ENCODE data around the gene EPB41. TPM values are rescaled to one million over a fixed set of nuclear protein-coding genes. Genes with fewer than 3 reads are reported as not detected.

EPB41 gene
- total RNA-seq, 1 experiment from 2014 or later, result 20.2 TPM

DNA sequence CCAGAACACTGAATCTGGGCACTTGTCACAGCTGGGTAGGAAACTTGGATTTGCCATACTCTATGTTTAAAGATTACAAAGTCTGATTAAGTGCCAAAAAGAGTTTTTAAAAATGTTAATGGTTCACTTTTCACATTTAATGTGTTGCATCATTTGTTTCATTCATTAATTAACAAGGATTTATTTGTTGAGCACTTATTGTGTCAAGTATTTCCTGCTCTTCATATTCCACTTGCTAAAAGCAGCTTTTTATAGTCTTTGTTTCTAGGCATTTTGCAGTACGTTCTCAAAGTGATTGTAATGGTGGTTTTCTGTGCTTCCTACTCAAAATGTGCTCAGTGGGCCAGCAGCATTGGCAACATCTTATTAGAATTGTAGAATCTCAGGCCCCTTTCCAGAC is 68.7 kb downstream of the EPB41 start:
- peaks cover 13% of the 10 kb centered on the region; the same call in 1 of the 2 replicates for H3K9me3 ChIP-seq (ENCODE audit: control insufficient read depth, insufficient read depth, low read depth, low read length)
- BruUV-seq (replicated peaks), result no TSS peak
- no peak overlapping the region for H3K4me3 ChIP-seq (ENCODE audit: low read depth in 2 of 2, low read length in 2 of 2)
- CTCF ChIA-PET, result no interaction called here
- no peak for TF ChIP-seq POLR2AphosphoS5 (IDR thresholded peaks at IDR 0.05; ENCODE audit: low read depth, low read length)
- TF ChIP-seq, protein P1, sequence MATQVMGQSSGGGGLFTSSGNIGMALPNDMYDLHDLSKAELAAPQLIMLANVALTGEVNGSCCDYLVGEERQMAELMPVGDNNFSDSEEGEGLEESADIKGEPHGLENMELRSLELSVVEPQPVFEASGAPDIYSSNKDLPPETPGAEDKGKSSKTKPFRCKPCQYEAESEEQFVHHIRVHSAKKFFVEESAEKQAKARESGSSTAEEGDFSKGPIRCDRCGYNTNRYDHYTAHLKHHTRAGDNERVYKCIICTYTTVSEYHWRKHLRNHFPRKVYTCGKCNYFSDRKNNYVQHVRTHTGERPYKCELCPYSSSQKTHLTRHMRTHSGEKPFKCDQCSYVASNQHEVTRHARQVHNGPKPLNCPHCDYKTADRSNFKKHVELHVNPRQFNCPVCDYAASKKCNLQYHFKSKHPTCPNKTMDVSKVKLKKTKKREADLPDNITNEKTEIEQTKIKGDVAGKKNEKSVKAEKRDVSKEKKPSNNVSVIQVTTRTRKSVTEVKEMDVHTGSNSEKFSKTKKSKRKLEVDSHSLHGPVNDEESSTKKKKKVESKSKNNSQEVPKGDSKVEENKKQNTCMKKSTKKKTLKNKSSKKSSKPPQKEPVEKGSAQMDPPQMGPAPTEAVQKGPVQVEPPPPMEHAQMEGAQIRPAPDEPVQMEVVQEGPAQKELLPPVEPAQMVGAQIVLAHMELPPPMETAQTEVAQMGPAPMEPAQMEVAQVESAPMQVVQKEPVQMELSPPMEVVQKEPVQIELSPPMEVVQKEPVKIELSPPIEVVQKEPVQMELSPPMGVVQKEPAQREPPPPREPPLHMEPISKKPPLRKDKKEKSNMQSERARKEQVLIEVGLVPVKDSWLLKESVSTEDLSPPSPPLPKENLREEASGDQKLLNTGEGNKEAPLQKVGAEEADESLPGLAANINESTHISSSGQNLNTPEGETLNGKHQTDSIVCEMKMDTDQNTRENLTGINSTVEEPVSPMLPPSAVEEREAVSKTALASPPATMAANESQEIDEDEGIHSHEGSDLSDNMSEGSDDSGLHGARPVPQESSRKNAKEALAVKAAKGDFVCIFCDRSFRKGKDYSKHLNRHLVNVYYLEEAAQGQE (IDR thresholded peaks at IDR 0.05; ENCODE audit: insufficient read depth in 1 of 2, low read depth in 2 of 2, low read length in 1 of 2), result no peak
- TF ChIP-seq TCF7L2 (IDR thresholded peaks at IDR 0.05; ENCODE audit: low read depth, low read length), result no peak
- TF ChIP-seq, protein P2, sequence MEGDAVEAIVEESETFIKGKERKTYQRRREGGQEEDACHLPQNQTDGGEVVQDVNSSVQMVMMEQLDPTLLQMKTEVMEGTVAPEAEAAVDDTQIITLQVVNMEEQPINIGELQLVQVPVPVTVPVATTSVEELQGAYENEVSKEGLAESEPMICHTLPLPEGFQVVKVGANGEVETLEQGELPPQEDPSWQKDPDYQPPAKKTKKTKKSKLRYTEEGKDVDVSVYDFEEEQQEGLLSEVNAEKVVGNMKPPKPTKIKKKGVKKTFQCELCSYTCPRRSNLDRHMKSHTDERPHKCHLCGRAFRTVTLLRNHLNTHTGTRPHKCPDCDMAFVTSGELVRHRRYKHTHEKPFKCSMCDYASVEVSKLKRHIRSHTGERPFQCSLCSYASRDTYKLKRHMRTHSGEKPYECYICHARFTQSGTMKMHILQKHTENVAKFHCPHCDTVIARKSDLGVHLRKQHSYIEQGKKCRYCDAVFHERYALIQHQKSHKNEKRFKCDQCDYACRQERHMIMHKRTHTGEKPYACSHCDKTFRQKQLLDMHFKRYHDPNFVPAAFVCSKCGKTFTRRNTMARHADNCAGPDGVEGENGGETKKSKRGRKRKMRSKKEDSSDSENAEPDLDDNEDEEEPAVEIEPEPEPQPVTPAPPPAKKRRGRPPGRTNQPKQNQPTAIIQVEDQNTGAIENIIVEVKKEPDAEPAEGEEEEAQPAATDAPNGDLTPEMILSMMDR (IDR thresholded peaks at IDR 0.05), result no peak
- no peak for TF ChIP-seq SIN3A (IDR thresholded peaks at IDR 0.05; ENCODE audit: borderline replicate concordance, insufficient read depth, low read depth, low read length)
- no peak overlapping the region for H3K27ac ChIP-seq (ENCODE audit: low read length)
- H3K36me3 ChIP-seq (ENCODE audit: control insufficient read depth, insufficient read depth, low read length), result no peaks in the 10 kb centered on the region
- H3K4me1 ChIP-seq (ENCODE audit: control insufficient read depth, insufficient read depth, low read length), result no peaks in the 10 kb centered on the region
- POLR2A ChIA-PET, result no interaction called here
- ATAC-seq (no peak), DNase-seq (ENCODE audit: low read depth, low spot score) (no peak)
- H3K27me3 ChIP-seq (ENCODE audit: control insufficient read depth, insufficient read depth, low read length), result no peaks in the 10 kb centered on the region
- in situ Hi-C loops (cut with HindIII; ENCODE audit: low pct_unique_long_range_greater_than_20kb, low sequenced_read_pairs) (no loop called here), intact Hi-C loops (cut with micrococcal nuclease; ENCODE audit: unreplicated experiment) (no loop called here)

DNA sequence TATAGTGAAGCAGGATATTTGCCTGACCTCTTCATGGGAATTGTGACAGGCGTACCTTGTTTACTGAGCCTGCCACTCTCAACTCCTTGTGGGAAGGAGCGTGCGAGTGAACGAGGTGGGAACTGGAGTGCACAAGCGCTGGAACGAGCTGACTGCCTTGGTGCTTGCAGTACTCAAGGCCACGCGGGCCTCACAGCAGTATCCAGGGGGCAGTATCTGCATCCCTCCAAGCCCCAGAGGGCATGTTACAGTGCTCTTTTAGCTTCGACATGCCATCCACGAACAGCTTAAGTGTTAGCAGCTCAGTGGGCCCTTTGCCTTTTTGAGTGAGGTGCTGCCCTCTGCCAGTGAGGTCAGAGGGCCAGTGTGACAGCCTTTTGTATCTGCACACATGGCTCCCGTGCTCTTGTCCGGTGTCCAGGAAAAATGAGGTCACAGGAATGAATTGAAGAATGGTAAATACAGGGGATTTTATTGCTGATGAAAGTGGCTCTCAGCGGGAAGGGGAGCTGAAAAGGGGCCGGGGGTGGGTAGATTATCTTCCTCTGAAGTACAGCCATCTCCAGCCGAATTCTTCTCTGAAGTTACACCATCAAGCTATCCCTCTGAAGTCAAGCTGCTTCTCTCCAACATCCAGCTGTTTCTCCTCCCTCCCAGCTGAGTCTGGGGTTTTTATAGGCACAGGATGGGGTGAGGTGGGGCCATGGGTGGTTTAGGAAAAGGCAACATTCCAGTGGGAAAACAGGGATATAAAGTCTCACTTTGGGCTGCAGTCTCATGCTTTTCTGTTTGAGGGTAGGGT is 69.3 kb downstream of the EPB41 start:
- H3K4me3 ChIP-seq (ENCODE audit: low read depth in 2 of 2, low read length in 2 of 2), result no peak overlapping the region
- no peak for ATAC-seq
- TF ChIP-seq SIN3A (IDR thresholded peaks at IDR 0.05; ENCODE audit: borderline replicate concordance, insufficient read depth, low read depth, low read length), result no peak
- TF ChIP-seq, protein P1 (IDR thresholded peaks at IDR 0.05; ENCODE audit: insufficient read depth in 1 of 2, low read depth in 2 of 2, low read length in 1 of 2), result no peak
- TF ChIP-seq POLR2AphosphoS5 (IDR thresholded peaks at IDR 0.05; ENCODE audit: low read depth, low read length), result no peak
- TF ChIP-seq, protein P2 (IDR thresholded peaks at IDR 0.05), result no peak
- TF ChIP-seq TCF7L2 (IDR thresholded peaks at IDR 0.05; ENCODE audit: low read depth, low read length), result no peak
- no peaks in the 10 kb centered on the region for H3K4me1 ChIP-seq (ENCODE audit: control insufficient read depth, insufficient read depth, low read length)
- ChIA-PET POLR2A (no interaction called here), CTCF (no interaction called here)
- no TSS peak for BruUV-seq (replicated peaks)
- no peaks in the 10 kb centered on the region for H3K36me3 ChIP-seq (ENCODE audit: control insufficient read depth, insufficient read depth, low read length)
- peaks cover 13% of the 10 kb centered on the region; the same call in 1 of the 2 replicates for H3K9me3 ChIP-seq (ENCODE audit: control insufficient read depth, insufficient read depth, low read depth, low read length)
- in situ Hi-C loops (cut with HindIII; ENCODE audit: low pct_unique_long_range_greater_than_20kb, low sequenced_read_pairs) (no loop called here), intact Hi-C loops (cut with micrococcal nuclease; ENCODE audit: unreplicated experiment) (no loop called here)
- DNase-seq (ENCODE audit: low read depth, low spot score), result no peak
- H3K27me3 ChIP-seq (ENCODE audit: control insufficient read depth, insufficient read depth, low read length), result no peaks in the 10 kb centered on the region
- no peak overlapping the region for H3K27ac ChIP-seq (ENCODE audit: low read length)
